Endometrium (tissue), 2 donors: Measurements from ENCODE around the gene ANKRD6.

ENCODE experiments used
- FAIRE-seq: peaks from 2 replicates; lab custom pipeline; 2012; peaks lifted over from hg19 to GRCh38; lab: Jason Lieb, UNC
- donor health status: control.
- donor health status: control.

ANKRD6 gene

GRCh38 chr6:89413006-89413400, 19.9 kb upstream of the ANKRD6 start:
- FAIRE-seq: no peak

GRCh38 chr6:89414215-89414614, 18.7 kb upstream of the ANKRD6 start:
- no peak for FAIRE-seq

- FAIRE-seq: no peak
These were observed 17.8 kb upstream of the ANKRD6 start for GRCh38 chr6:89415185-89415584.

- no peak for FAIRE-seq
These were observed 16.2 kb upstream of the ANKRD6 start for GRCh38 chr6:89416796-89417195.

- FAIRE-seq: no peak
These were observed 2.6 kb upstream of the ANKRD6 start for GRCh38 chr6:89430201-89430962.

GRCh38 chr6:89433252-89434149, 549 bp downstream of the ANKRD6 start:
- FAIRE-seq: no peak

GRCh38 chr6:89434150-89434499, 1.2 kb downstream of the ANKRD6 start:
- FAIRE-seq: no peak

GRCh38 chr6:89434954-89435353, 2.0 kb downstream of the ANKRD6 start:
- no peak for FAIRE-seq

- no peak for FAIRE-seq
These were observed 3.3 kb downstream of the ANKRD6 start for GRCh38 chr6:89436226-89436625.

GRCh38 chr6:89438248-89438647, 5.3 kb downstream of the ANKRD6 start:
- no peak for FAIRE-seq

- no peak for FAIRE-seq
These were observed 6.1 kb downstream of the ANKRD6 start for GRCh38 chr6:89439014-89439413.

GRCh38 chr6:89440200-89440599, 7.2 kb downstream of the ANKRD6 start:
- no peak for FAIRE-seq

GRCh38 chr6:89443658-89444057, 10.7 kb downstream of the ANKRD6 start:
- FAIRE-seq: no peak

- no peak for FAIRE-seq
These were observed 16.2 kb downstream of the ANKRD6 start for GRCh38 chr6:89449193-89449592.

GRCh38 chr6:89452281-89452680, 19.3 kb downstream of the ANKRD6 start:
- no peak for FAIRE-seq

- no peak for FAIRE-seq
These were observed 21.3 kb downstream of the ANKRD6 start for GRCh38 chr6:89454300-89454699.

GRCh38 chr6:89458704-89459103, 25.8 kb downstream of the ANKRD6 start:
- FAIRE-seq: no peak

- FAIRE-seq: no peak
These were observed 26.5 kb downstream of the ANKRD6 start for GRCh38 chr6:89459501-89459900.

GRCh38 chr6:89460713-89461112, 27.8 kb downstream of the ANKRD6 start:
- no peak for FAIRE-seq

- FAIRE-seq: no peak
These were observed 29.6 kb downstream of the ANKRD6 start for GRCh38 chr6:89462503-89462902.

GRCh38 chr6:89464295-89464694, 31.3 kb downstream of the ANKRD6 start:
- no peak for FAIRE-seq

GRCh38 chr6:89467437-89467836, 34.5 kb downstream of the ANKRD6 start:
- no peak for FAIRE-seq

GRCh38 chr6:89468998-89469397, 36.0 kb downstream of the ANKRD6 start:
- FAIRE-seq: no peak
